Cardiac septum (tissue), 1 donor: ENCODE results near the gene ZSWIM6. TPM values are rescaled to one million over a fixed set of nuclear protein-coding genes. Genes with fewer than 3 reads are reported as not detected.

Experiments
- DNase-seq: peaks from one replicate; pipeline ENCODE4 v3.0.0-alpha.2; 2020; ENCODE audit warnings: low spot score
- intact Hi-C: fragments of 100-400 bp; cut with DNase I; formaldehyde crosslinking; loops from one replicate; pipeline ENCODE4 v1.14.0; 2022
- total RNA-seq: library from RNA; stranded (reverse); fragmentation: NEBNext Ultra II Directional; extraction: Animal tissue kit (Norgen Biotek cat#: 25700); gene quantifications from one replicate; pipeline ENCODE4 v1.2.1, GENCODE V29; 2021
- donor health status: DM: no; HTN: no; CAD: no.

ZSWIM6 gene
- total RNA-seq, 1 donor from 2014 or later, result 6.7 TPM

DNA sequence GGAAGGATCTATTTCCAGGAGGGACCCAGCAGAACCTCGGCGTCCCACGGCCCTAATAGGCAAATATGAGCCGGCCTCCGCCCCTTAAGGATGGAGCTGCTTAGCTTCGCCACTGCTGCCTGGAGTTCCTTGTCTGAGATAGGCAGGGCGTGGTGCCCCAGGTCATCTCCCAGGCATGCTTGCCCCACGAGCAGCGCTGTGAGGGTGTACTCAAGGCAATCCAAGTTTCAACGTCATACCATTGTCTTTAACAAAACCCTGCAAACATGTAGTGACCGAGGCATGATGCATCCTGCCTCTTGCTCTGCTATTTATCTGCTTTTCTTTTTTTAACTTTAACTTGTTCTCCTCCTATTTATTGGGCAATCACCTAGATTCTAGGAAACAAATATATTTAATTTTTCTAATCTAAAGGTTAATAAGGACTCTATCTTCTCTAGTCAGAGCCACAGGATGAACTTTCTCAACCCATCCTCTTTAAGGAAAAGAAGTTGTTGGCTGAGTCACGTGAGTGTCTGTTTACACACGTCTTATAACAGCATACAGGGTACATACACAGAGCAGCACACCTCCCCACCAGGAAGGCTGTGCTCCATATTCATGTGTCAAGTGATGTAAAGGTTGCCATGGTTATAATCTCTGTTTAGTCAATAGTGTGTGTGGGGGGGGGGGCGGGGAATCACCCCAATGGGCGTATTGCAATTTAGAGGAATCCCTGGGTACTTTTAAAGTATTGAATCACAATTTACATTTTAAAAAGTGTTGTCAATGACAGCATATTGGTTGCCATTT is 27.3 kb upstream of the ZSWIM6 start:
- intact Hi-C loops, result no loop called here

DNA sequence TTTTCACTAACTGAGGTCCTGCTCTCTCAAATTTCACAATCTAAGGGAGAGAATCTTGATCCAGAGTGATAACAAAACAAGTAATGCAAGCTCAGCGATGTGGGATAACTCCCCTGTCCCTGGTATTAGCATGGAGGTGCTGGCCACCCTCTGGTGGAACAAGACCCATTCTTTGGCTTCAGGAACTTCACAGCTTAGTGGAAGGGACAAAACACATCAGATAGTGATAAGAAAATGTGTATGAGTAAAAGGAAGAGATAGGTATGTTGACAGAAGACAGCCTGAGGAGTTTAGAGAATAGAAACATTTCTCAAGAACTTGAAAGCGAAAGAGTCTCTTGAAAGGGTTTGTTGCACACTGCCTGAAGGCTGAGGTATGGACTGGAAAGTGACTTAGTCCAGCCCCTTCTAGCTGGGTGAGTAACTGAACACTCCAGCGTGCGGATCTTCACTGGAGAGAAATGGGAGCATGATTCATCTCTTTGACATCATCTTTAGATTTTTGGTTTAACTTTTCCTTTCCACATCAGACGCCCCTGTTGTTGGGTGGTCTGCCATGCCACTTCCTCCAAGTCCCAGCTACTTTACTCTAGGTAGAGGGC is 25.4 kb upstream of the ZSWIM6 start:
- no peak for DNase-seq
- intact Hi-C loops, result no loop called here

More for the DNA sequence above, 27.3 kb upstream of the ZSWIM6 start:
- no peak for DNase-seq

DNA sequence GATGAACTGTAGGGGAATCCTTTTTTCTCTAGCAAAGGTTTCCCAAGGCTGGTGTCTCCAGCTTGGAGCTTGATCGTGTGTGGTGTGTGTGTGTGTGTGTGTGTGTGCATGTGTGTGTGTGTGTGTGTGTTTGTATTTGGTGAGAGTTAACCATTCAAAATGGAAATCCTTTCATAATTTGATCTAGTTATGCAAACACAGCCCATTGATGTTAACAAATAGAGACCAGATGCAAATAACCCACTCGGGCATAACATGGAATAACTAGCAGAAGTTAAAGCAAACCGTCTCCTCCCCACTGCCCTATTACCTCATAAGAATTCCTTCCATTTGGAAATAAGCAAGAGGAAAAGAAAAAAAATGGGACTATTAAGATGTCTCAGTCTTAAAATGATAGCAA is 24.9 kb upstream of the ZSWIM6 start:
- DNase-seq, result no peak
- intact Hi-C loops, result no loop called here

DNA sequence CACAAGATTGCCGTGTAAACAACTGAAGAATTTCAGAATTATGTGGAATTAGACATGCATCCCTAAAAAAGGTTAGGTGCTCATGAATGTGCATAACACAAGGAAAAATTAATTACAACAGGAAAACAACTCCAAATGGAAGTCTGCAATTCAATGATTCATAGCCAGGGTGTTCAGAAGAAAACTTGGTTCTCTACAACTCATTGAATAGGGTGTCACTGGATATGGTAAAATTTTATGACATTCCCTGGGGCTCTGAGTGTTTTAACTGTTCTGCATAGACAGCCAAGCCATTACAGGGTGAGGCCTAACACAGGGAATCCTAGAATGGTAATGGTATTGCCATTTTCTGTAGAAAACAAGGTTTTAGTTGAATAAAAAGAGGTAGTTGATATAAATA is 24.4 kb upstream of the ZSWIM6 start:
- intact Hi-C loops, result no loop called here
- no peak for DNase-seq

DNA sequence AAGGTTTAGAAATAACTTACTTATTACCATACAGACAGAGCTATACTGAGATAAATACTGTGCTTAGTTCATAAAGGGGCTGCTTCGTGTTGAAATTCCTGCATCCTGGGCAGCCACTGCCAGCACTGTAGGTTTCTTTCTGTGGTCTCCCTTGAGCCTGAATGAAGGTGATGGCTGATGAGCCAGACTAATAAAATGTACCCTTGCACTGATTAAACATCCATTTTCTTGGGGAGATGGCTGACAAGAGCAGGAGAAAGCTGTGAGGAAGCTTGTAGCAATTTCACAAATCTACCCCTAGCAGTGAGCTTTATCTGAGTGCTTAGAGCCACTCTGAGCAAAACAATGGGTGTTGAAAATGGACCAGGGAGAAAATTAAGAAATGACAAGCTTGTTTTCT is 23.3 kb upstream of the ZSWIM6 start:
- intact Hi-C loops, result no loop called here
- DNase-seq, result no peak

DNA sequence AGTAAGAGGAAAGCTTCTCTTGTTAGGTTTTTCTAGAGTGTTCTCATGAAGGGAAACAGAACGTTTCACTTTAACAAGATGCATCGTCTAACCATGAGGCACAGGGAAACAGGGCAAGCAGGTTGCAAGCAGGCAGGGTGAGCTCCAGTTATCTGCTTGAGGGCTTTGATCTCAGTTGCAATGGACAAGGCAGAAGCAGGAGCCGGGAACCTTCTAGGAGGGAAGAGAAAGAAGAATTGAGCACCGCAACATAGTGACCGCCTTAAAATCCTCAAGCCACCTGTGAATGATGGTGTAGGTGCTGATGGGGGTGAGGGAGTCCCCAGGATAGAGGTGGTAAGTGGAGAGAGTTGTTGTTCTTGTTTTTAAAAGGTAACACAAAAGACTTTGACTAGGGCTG is 22.9 kb upstream of the ZSWIM6 start:
- intact Hi-C loops, result no loop called here

DNA sequence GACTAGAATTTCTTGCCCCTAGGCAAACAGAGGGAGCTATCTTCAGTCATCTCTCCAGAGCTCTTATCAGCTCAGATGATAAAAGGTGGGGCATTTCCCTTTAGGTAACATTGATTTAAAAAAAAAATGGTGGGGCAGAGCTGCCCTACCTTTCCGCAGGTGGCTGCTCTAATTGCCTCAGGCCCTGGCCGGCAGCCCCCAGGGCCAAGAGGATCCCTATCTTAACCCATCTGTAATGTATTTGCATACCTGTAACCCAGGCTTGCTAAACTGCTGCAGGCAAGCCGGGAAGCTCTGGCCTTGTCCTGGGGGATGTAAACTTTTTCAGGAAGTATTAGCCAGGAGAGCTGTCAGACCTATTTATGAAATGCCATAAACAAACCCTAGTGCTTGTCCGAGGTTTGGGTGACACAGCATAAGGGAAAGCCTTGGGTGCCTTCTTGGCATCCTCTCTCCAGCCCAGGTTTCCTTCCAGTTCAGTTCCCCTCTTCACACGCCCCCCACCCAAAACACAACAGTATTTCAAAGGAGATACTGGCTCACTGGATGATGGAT is 20.9 kb upstream of the ZSWIM6 start:
- intact Hi-C loops, result no loop called here
- DNase-seq, result no peak

More for the DNA sequence above, 22.9 kb upstream of the ZSWIM6 start:
- no peak for DNase-seq

DNA sequence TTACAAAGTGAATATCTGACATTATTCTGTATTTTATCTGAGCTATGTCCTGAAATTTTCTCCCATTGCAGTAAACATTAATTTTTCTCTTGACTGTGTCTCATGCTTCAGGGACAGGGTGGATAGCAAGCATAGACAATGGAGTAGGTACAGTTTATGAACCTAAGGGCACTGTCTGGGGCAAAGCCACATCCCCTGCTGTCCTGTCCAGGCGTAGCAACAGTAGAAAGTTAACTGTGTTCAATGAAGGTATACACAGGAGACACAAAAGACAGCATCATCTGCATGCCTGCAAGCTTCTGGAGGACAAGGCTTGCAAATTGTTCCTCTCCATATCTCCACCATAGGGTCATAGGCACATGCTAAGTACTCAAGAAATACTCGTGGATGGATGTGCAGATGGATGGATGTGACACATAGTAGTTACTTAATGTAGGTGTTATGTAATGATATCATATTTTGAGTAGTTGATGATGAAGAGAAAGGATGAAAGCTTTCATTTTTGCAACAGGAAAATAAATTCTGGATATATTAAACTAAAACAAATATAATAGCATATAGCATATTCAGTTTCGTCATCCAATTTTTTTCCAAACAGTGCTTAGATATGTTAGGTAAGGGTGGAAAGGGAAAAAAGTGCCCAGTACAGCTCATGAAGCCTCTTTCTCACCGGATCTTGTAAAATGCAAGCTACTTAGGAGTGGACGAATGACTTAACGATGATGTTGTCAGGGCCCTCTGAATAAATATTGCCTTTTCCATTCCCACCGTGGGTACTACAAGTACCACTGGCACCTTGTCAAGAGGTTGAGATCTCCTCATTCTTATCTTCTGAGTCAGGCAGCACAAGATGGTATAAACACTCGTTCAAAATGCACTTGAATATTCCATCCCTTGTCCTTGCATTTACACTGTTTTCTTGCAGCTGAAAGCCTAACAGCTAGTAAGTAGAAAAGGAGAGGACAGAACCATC is 19.9 kb upstream of the ZSWIM6 start:
- no peak for DNase-seq
- intact Hi-C loops, result no loop called here

DNA sequence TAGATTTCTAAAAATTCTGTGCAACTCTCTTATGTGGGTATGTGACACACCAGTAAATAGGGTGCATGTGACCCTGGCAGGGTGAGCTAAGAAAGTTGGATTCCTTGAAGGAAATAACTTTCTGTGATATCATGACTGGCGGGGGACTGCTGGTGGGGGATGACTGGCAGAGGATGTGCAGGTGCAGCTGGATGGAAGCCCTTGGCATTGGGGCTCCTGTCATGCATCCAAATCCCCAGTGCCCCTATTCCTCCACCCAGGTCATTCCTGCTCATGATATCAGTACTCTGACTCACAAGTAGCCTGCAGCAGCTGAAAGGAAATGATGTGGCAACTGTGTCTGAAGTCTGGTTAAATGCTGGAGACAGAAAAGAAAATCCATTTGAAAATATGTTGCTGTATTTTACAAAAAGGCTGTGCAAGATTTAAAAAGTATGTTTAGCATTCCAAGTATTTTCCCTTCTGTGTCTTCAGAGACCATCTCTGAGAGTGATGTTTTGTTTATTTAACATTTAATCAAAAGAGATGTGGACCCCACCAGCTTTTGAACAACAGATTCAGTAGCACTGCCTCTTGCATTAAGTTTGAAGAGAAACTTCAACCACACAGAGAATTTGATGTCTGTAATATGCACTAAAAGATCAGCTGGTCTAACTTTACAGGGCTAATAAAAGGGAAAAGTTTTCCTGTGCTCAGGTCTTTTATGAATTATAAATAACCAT is 17.9 kb upstream of the ZSWIM6 start:
- DNase-seq, result no peak
- intact Hi-C loops, result no loop called here

DNA sequence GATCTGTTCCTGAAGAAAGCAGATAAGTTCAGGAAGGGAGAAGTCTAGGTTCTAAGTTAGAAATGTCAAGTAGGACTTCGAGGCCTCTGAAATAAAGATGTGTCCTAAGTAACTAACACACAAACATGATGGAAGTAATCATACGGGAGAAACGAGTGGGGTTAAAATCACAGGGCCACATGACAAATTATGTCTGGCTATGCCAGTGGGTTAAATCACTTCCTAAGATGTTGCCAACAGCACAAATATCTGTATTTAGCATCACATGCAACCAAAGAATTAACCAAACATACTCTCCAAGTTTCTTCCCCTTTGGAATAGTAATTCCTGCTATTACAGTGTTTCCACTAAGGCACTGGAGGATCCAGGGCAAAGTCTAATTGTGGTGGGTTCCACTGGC is 13.7 kb upstream of the ZSWIM6 start:
- DNase-seq, result no peak
- intact Hi-C loops, result no loop called here

DNA sequence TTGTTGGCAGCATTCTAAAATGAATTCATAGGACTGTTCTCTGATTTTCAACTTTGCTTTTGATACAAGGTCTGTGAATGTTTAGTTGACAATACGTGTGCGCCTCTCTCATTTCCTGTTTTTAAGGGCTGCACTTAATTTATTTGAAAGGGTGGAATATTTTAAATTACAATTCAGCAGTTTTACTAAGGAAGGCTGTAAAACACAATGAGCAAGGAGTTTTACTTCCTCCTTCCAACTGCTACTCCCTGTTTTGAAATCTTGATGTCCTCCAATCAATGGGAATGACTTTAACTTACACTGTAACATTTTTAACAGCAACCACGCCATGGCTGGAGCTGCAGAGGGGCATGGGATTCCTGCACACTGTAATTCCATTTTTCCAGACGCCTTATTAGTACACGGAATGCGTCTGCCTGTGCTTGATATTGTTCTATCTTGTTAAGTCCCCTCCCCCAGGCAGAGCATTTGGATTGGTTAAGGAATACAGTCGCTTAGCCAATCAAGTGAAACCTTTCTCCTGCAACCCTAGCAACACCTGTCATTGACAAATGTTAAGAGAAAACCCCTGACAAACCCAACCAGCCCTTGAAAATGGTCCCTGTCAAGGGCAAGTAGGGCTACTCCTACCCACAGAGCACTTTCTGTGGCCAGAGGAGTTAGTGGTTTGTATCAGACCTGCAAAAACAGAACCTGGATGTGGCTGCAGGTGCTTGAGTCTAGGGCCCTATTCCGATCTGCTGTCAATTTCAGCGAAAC is 12.5 kb upstream of the ZSWIM6 start:
- intact Hi-C loops, result no loop called here
- no peak for DNase-seq

DNA sequence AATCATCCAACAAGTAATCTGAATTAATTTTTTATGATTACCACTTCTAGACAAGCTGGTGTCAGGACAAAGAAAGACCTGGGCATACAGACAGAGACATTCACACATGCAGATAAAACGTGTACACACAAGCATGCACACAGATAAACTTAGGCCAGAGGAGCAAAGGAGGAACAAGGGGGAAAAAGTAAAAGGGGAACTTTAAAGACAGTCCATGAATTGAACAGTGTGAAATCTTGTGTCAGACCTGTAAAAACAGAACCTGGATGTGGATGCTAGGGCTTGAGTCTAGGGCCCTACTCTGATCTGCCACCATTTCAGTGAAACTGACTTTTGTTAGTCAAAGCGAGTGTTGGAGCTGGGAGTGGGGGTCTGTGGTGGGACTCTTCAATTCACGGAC is 11.2 kb upstream of the ZSWIM6 start:
- intact Hi-C loops, result no loop called here
- DNase-seq, result no peak

DNA sequence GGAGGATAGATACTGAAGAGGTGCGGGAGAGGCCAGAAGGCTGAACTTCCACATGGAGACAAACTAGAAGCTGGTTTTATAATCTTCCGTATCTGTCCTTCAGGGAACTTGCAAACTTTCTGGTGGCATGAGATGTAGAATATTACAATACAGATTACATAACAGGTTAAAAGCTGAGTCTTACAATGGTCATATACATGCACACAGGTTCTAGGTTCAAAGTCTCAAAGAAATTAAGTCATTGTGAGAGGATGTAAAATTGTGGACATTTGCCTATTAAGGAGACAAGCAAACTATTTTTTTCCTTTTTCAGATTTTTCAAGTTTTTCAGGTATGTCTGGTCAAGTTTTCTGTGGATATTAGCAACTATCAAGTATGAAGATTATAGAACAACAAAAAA is 10.4 kb upstream of the ZSWIM6 start:
- DNase-seq, result no peak
- intact Hi-C loops, result no loop called here

DNA sequence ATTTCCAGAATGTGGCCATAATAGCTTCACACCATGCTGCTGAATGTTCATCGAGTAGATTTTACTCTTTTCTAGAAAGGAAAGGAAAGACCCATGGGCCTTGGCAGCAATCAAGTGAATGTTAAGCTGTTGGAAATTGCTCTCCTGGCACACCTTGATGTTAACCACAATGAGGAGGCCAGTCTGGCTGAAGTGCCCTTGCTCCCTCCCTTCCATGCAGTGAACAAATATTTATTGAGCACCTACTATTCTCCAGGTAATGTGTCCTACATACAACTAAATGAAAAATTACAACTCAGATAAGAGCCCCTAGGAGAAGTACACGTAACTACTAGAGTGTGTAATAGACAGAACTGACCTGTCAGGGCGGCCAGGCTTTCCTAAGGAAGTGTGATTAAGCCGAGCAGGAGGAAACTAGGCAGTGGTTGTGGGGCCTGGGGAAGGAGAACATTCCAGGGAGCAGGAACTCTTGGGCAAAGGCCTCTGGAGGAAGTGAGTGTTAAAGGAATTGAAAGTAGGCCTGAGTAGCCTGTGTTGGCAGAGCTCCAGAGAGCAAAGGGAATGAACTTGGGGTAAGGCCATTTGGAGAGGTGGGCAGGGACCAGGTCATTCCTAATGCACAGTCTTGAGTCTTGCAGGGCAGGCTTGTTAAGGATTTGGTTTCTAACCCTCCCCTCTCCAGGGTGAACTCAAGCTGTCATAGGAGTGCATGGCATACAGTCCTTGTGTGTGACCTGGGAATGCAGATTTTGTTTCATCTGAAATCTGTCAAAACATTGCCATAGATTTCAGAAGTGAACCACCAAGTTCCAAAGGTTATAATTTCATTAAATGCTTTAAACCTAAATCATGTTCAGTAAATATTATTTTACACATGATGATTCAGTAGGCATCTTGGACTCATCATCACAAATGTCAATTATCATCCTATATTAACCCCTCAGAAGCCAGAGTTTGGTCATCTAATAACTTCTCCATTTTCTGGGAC is 9.0 kb upstream of the ZSWIM6 start:
- DNase-seq, result no peak
- intact Hi-C loops, result no loop called here

DNA sequence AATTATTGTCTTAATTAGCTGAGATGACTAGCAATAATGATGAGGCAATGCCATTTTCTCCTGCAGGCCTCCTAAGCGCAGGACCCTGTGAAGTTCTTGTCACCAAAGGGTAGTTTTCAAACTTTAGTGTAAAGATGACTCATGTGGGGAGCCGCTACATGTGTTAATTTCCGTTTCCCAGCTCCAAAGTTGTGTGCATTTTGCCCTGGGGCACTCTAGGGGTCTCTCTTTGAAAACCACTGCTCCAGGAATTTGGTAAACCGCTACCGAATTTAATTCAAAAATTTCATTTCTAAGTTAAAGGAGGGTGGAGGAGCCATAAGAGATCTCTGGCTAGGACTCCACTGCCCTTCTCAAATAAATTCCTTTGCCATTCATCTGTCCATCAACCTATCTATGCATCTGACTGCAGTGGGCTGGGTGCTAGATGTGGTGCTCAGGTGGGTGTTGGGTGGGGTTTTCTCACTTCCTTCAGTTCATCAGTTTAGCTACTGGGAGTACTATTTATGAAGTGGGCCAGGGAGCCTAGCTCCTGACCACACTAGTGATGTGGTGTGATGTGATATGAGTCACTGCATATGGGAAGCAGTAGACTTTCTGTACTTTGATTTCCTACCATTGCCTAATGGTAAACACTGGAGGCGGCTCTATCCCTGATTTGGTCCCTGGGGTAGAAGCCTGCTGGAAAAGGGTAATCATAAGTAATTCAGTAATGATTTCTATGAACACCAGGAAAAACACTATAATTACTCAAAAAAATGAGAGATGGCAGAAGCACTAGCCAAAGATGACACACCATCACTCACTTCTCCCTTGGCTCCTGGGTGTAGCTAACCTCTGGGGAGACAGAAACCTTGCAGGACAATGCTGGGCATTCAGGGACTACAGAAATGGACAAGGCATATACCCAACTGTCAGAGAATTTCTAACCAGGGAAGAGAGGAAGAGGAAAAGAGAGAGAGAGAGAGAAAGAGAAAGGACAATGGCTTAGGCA is 4.0 kb upstream of the ZSWIM6 start:
- DNase-seq, result no peak
- intact Hi-C loops, result no loop called here

DNA sequence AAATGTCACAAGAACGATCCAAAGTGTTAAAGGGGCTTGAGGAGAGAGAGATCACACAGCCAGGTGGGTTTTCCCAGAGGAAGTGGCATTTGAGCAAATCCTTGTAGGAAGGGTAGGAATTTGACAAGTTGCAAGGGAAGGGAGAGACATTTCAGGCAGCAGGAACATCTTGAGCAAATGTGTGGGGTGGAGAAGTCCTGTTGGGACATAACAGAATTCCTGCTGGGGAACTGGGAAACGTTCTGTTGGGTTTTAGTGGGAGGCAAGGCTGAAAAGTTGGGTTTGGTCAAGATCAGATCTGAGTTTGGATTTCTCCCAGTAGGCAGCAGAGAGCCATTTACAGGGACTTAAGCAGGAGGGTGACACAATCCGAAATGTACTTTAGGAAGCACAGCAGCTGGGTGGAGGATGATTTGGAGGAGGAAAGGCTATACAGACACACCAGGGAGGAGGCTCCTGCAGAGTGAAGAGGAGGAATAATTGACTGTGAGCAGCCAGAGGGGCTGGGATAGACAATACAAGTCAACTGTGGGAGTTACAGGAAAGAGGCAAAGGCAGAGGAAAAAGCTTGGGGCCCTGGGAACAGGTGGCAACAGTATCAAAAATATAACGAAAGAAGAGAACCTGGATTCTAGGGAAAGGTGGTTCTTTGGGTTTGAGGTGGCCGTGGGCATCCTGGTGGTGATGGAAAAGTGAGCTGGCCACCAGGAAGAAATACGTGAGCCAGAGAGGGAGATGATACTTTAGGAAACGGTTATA is 3.1 kb upstream of the ZSWIM6 start:
- intact Hi-C loops, result no loop called here
- DNase-seq, result no peak
